ENCODE data around the gene SOX2.

SOX2 gene

GRCh38 chr3:181711325-181712135 is at the start of gene SOX2:
Gene SOX2 (plus strand): TSS chr3:181711925. CDS start chr3:181712361, 436 bp downstream.
- no peak for DNase-seq (ENCODE audit: low read depth)

- no peak for DNase-seq (ENCODE audit: low read depth)
Observed at GRCh38 chr3:181683563-181683962, 28.2 kb upstream of the SOX2 start.

- DNase-seq (ENCODE audit: low read depth), result no peak
Observed at GRCh38 chr3:181687190-181687589, 24.5 kb upstream of the SOX2 start.

GRCh38 chr3:181687731-181688130 is 24.0 kb upstream of the SOX2 start:
- DNase-seq (ENCODE audit: low read depth), result no peak

- no peak for DNase-seq (ENCODE audit: low read depth)
Observed at GRCh38 chr3:181689546-181689945, 22.2 kb upstream of the SOX2 start.

GRCh38 chr3:181690769-181691168 is 21.0 kb upstream of the SOX2 start:
- no peak for DNase-seq (ENCODE audit: low read depth)

GRCh38 chr3:181691901-181692300 is 19.8 kb upstream of the SOX2 start:
- DNase-seq (ENCODE audit: low read depth), result no peak

GRCh38 chr3:181692311-181693145 is 19.2 kb upstream of the SOX2 start:
- no peak for DNase-seq (ENCODE audit: low read depth)

GRCh38 chr3:181693280-181693679 is 18.4 kb upstream of the SOX2 start:
- DNase-seq (ENCODE audit: low read depth), result no peak

- DNase-seq (ENCODE audit: low read depth), result no peak
Observed at GRCh38 chr3:181694805-181695660, 16.7 kb upstream of the SOX2 start.

GRCh38 chr3:181695661-181696491 is 15.8 kb upstream of the SOX2 start:
- DNase-seq (ENCODE audit: low read depth), result no peak

GRCh38 chr3:181696626-181697230 is 15.0 kb upstream of the SOX2 start:
- DNase-seq (ENCODE audit: low read depth), result no peak

GRCh38 chr3:181698263-181698954 is 13.3 kb upstream of the SOX2 start:
- no peak for DNase-seq (ENCODE audit: low read depth)

GRCh38 chr3:181699171-181699903 is 12.4 kb upstream of the SOX2 start:
- DNase-seq (ENCODE audit: low read depth), result no peak

- DNase-seq (ENCODE audit: low read depth), result no peak
Observed at GRCh38 chr3:181700168-181701087, 11.3 kb upstream of the SOX2 start.

- DNase-seq (ENCODE audit: low read depth), result no peak
Observed at GRCh38 chr3:181701096-181701495, 10.6 kb upstream of the SOX2 start.

GRCh38 chr3:181703601-181704420 is 7.9 kb upstream of the SOX2 start:
- DNase-seq (ENCODE audit: low read depth), result no peak

All from activated T-helper 1 cell treated with Interleukin-2 at 50 U/mL for 16 hours (primary cell).